Upper lobe of right lung (tissue), 1 donor: Measurements from ENCODE around the gene INHBB. TPM values are rescaled to one million over a fixed set of nuclear protein-coding genes. Genes with fewer than 3 reads are reported as not detected.

Source experiments
- ATAC-seq: fragments of 200-7000 bp; cut with Tn5 transposase; one replicate; pipeline ENCODE4 v1.9.1; 2020; ENCODE audit warnings: mild to moderate bottlenecking, moderate library complexity
- DNase-seq: peaks from one replicate; pipeline ENCODE4 v3.0.0-alpha.2; 2020
- H3K27ac ChIP-seq: fragments of 200-600 bp; one replicate; pipeline ENCODE4 v1.8.0; 2022
- H3K27me3 ChIP-seq: fragments of 200-600 bp; one replicate; pipeline ENCODE4 v1.8.0; 2022; ENCODE audit warnings: mild to moderate bottlenecking
- H3K36me3 ChIP-seq: fragments of 200-600 bp; one replicate; pipeline ENCODE4 v1.8.0; 2022
- H3K4me1 ChIP-seq: fragments of 200-600 bp; one replicate; pipeline ENCODE4 v1.8.0; 2022
- H3K4me3 ChIP-seq: fragments of 200-600 bp; one replicate; pipeline ENCODE4 v1.8.0; 2022; ENCODE audit warnings: mild to moderate bottlenecking
- H3K9me3 ChIP-seq: fragments of 200-600 bp; one replicate; pipeline ENCODE4 v1.8.0; 2022
- intact Hi-C: fragments of 100-400 bp; cut with DNase I; formaldehyde crosslinking; loops from one replicate; pipeline ENCODE4 v1.11.0; 2022
- total RNA-seq: library from RNA; stranded (reverse); fragmentation: NEBNext Ultra II Directional; extraction: Animal tissue kit (Norgen Biotek cat#: 25700); gene quantifications from one replicate; pipeline ENCODE4 v1.2.1, GENCODE V29; 2021
- TF ChIP-seq, protein P1 (sequence below): fragments of 200-600 bp; IDR thresholded peaks from one replicate; pipeline ENCODE4 v1.8.0; 2022; ENCODE audit warnings: antibody characterized with exemption
- donor health status: DM: no; HTN: yes; CAD: no; lungs with severe emphysema.

The INHBB gene
- total RNA-seq, 1 donor from 2014 or later, result 12.3 TPM

DNA sequence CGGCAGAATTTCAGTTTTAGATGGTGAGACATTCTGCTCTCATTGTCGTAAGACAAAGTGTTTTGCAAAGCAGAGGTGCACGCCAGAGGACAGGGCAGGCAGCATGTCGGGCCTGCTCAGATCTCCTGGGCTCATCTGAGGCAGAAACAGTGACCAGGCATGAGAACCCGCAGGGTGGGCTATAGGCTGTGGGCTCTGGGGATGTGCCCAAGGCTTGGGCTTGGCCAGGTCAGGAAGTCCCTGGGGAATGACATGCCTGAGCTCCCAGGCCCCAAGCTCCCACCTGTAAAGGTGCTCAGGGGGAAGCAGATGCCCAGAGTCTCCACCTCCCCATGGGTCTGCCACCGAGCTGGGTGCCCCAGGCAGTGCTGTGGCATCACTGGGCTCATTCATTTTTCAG, 35.3 kb downstream of the INHBB start:
- Histone ChIP-seq H3K36me3 (no peaks in the 10 kb centered on the region), H3K27ac (no peak overlapping the region), H3K9me3 (no peaks in the 10 kb centered on the region), H3K27me3 (no peaks in the 10 kb centered on the region), H3K4me1 (no peaks in the 10 kb centered on the region), H3K4me3 (no peak overlapping the region)
- ATAC-seq (no peak), DNase-seq (no peak)
- intact Hi-C loops, result no loop called here
- TF ChIP-seq, protein P1, sequence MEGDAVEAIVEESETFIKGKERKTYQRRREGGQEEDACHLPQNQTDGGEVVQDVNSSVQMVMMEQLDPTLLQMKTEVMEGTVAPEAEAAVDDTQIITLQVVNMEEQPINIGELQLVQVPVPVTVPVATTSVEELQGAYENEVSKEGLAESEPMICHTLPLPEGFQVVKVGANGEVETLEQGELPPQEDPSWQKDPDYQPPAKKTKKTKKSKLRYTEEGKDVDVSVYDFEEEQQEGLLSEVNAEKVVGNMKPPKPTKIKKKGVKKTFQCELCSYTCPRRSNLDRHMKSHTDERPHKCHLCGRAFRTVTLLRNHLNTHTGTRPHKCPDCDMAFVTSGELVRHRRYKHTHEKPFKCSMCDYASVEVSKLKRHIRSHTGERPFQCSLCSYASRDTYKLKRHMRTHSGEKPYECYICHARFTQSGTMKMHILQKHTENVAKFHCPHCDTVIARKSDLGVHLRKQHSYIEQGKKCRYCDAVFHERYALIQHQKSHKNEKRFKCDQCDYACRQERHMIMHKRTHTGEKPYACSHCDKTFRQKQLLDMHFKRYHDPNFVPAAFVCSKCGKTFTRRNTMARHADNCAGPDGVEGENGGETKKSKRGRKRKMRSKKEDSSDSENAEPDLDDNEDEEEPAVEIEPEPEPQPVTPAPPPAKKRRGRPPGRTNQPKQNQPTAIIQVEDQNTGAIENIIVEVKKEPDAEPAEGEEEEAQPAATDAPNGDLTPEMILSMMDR, result no peak

DNA sequence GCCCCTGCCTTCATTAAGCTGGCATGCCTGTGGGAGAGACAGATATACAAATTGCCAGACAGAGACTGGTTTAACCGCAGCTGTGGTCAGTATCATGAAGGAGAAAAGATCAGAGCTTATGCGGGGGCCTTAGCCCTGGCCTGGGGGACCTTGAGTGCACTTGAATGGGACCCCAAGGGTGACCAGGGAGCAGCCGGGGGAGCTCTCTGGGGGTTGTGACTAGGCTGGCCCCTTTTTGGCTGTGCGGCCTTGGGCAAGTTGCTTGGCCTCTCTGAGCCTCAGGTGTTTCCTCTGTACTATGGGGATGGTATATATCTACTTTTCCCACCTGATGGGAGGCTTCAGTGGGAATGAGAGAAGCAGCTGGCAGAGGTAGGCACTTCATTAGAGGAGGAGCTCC, 35.7 kb downstream of the INHBB start:
- TF ChIP-seq, protein P1, result no peak
- H3K36me3 ChIP-seq, result no peaks in the 10 kb centered on the region
- no peak for ATAC-seq
- no peak overlapping the region for H3K4me3 ChIP-seq
- H3K27ac ChIP-seq, result no peak overlapping the region
- H3K9me3 ChIP-seq, result no peaks in the 10 kb centered on the region
- DNase-seq, result no peak
- no peaks in the 10 kb centered on the region for H3K4me1 ChIP-seq
- H3K27me3 ChIP-seq, result no peaks in the 10 kb centered on the region
- intact Hi-C loops, result no loop called here

DNA sequence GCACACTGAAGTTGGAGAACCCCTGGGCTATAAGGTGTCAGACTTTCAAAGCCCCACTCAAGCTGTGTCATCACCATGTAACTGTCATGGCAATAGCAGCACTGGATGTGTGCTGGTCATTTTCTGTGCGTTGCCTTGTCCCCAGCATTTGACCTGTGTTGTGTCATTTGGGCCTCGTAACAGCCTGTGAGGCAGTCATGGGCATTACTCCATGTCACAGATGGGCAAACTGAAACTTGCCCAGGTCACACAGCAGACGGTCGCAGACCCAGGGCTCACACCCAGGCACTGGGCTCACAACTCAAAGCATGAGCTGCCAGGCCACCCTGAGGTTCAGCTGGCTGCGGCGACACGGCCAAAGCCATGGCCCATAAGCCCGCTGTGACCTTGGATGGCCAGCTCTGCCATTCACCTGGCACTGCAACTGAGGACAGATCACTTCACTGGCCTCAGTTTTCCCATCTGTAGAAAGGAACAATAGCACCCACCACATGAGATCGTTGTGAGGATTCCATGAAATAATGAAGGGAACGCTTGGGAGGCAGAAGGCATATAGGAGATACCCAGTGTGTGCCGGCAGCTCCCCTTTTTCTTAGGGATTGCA, 36.7 kb downstream of the INHBB start:
- TF ChIP-seq, protein P1, result no peak

DNA sequence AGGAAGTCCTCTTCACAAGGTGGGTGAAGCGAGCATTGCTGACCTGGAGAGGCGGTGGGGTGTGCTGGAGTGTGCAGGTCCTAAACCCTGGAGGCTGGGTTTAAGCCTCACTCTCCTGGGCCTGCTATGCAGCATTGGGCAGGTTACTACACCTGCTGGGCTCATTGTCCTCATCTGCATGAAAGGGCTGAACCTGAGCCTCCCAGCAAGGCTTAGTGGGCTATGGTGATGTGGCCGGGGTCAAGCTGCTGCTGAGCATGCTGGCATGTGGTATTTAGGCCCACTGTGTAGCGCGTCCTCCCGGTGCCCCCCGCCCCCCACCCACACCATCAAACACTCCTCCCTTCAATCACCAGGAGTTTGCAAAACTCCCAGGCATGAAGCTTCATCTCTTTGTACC, 37.3 kb downstream of the INHBB start:
- H3K27ac ChIP-seq, result no peak overlapping the region
- no peak overlapping the region for H3K4me3 ChIP-seq
- ATAC-seq, result no peak
- H3K36me3 ChIP-seq, result no peaks in the 10 kb centered on the region
- no peaks in the 10 kb centered on the region for H3K9me3 ChIP-seq
- no peaks in the 10 kb centered on the region for H3K4me1 ChIP-seq
- TF ChIP-seq, protein P1, result no peak
- no peaks in the 10 kb centered on the region for H3K27me3 ChIP-seq
- DNase-seq, result no peak
- intact Hi-C loops, result no loop called here

More for the DNA sequence above, 36.7 kb downstream of the INHBB start:
- H3K4me3 ChIP-seq, result no peak overlapping the region
- DNase-seq (no peak), ATAC-seq (no peak)
- no peaks in the 10 kb centered on the region for H3K27me3 ChIP-seq
- H3K36me3 ChIP-seq, result no peaks in the 10 kb centered on the region
- intact Hi-C loops, result no loop called here
- no peak overlapping the region for H3K27ac ChIP-seq
- no peaks in the 10 kb centered on the region for H3K9me3 ChIP-seq
- no peaks in the 10 kb centered on the region for H3K4me1 ChIP-seq

DNA sequence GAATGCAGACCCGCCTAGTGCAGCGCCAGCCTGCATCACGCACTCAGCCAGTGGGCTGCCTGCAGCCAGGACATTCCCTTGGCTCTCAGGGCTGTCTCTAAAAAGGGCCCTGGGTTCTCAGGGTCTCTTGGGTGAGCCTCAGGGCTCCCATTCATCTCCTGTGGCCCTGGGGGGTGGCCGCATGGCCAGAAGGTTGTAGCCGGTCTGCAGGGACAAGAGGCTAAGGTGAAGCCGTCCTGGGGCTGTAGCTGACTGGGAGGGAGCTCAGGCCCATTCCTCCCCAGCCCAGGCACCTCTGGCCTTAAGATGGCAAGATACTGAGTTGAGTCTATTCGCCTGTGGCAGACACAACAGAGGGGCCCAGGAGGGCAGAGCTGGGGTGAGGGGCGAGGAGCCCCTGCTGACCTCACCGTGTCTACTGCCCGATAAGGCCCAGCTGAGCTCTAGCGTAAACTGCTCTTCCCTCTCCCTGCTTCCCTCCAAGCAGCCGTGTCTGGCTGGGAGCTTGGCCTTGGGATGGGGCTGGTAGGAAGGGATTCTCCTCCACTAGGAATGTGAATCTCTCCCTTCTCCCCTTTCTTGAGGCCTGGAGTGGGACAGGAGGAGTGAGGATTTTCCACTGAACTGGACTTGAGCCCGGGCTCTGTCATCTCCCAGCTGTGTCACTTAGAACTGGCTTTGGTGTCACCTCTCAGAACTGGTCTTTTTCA, 37.9 kb downstream of the INHBB start:
- DNase-seq, result no peak
- TF ChIP-seq, protein P1, result no peak
- Histone ChIP-seq H3K9me3 (no peaks in the 10 kb centered on the region), H3K4me3 (no peak overlapping the region), H3K27me3 (no peaks in the 10 kb centered on the region), H3K4me1 (no peaks in the 10 kb centered on the region), H3K36me3 (no peaks in the 10 kb centered on the region), H3K27ac (no peak overlapping the region)
- no peak for ATAC-seq
- intact Hi-C loops, result no loop called here
